HG03520 (cell line): ENCODE data around the gene PERM1.

Experiments used
- ATAC-seq: cut with Tn5 transposase; IDR thresholded peaks from one replicate; pipeline ENCODE4 v1.9.1; 2021; ENCODE audit warnings: mild to moderate bottlenecking, moderate library complexity; ENCODE audit not compliant: unreplicated experiment

The PERM1 gene

DNA sequence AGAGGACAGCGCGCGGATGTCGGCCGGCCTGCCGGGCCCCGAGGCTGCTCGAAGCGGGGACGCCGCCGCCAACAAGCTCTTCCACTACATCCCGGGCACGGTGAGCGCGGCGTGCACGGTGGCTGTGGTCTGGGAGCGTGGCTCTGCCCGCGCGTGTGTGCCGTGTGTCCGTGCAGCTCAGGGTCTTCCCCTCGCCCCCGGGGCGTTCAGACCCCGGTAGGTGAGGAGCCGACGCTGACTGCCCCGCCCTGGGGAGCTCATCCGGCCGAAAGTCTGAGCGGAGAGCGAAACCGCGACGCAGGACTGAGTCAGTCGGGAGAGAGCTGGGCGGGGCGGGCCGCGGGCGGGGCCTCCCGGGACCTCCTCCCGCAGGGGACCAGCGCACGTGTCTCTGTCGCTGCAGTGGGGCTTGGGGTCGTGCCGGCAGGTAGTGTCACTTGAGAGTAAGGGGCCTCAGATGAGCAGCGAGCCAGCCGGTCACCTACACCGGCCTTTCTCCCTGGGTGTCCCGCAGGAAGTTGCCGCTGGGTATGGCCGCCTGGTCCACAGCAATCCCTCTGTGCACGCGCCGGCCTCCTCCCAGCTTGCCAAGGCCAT is 15.1 kb downstream of the PERM1 start:
- ATAC-seq: no peak

DNA sequence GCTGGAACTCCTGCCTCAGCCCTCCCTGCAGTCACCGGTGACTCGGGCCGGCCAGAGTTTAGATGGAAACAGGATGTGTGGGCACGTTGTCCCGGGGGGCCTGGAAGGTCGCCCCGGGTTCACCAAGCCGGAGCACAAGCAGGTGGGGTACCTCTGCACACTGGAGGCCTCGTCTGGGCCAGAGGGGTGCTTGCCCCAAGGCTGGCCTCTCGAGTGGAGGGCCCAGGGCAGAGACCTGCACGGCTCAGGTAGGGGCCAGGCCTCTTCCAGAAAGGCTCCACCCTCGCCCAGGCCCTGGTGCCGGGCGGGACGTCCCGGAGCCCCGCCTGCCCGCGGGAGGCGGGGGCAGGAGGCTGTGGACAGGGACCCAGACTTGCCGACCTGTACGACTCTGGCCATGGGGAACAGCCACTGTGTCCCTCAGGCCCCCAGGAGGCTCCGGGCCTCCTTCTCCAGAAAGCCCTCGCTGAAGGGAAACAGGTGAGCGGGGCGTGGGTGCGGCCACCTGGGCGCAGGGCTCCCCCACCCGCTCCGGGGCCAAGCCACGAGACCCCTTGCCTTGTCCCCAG is 15.7 kb downstream of the PERM1 start, which contains the start of gene PLEKHN1:
Gene PLEKHN1, plus strand, starts transcription at position 348 of the 569 bp plus-strand sequence. Its CDS starts 50 bp downstream, at position 398.
- no peak for ATAC-seq

DNA sequence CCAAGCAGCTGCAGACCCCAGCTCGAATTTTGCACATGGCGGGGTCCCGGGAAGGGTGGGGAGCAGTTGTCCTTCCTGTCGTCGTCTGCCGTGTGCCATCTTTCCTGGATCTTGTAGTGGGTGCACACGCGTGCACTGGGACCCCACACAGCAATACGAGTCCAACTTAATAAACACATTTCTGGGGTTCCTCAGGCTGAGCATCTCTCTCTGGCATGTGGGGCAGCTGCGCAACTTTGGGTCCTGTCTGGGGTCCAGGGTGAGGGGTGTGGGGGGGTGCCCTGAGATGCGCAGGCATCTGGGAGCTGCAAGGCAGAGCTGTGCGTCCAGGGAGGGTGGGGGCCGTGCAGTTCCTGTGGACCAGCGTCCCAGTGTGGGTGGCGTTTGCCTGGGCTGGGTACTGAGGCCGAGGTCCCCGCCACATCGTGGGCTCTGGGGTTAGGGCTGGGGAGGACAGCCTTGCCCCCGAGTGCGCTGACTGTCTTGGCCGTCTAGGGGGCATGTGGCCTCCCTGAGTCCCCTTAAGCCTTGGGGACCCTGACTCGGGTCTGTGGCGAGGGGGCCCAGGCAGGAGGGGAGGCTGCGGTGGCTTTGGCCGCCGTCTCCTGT is 16.3 kb downstream of the PERM1 start:
- ATAC-seq: no peak

DNA sequence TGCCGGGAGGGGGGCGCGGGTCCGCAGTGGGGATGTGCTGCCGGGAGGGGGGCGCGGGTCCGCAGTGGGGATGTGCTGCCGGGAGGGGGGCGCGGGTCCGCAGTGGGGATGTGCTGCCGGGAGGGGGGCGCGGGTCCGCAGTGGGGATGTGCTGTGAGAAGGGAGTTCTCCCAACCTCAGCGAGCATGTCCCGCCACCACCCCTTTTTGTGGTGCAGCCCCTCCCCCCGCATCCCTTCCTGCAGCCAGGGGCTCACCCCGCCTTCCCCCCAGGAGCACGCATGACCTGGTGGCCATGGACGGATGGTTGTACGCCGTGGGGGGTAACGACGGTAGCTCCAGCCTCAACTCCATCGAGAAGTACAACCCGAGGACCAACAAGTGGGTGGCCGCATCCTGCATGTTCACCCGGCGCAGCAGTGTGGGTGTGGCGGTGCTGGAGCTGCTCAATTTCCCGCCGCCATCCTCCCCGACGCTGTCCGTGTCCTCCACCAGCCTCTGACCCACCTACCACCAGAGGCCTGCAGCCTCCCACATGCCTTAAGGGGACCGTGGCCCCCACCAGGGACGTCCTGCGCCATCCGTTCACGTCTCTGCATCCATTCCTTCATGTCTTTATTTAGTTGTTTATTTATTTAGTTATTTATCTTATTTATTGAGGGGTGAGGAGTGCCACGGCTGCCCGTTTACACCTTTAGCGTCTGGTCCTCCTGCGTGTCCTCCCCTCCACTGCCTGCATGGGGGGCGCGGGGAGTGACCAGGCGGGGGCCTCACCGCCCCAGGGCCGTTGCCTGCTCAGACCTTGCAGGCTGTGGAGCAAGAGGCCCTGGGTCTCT is 17.0 kb downstream of the PERM1 start:
- no peak for ATAC-seq

DNA sequence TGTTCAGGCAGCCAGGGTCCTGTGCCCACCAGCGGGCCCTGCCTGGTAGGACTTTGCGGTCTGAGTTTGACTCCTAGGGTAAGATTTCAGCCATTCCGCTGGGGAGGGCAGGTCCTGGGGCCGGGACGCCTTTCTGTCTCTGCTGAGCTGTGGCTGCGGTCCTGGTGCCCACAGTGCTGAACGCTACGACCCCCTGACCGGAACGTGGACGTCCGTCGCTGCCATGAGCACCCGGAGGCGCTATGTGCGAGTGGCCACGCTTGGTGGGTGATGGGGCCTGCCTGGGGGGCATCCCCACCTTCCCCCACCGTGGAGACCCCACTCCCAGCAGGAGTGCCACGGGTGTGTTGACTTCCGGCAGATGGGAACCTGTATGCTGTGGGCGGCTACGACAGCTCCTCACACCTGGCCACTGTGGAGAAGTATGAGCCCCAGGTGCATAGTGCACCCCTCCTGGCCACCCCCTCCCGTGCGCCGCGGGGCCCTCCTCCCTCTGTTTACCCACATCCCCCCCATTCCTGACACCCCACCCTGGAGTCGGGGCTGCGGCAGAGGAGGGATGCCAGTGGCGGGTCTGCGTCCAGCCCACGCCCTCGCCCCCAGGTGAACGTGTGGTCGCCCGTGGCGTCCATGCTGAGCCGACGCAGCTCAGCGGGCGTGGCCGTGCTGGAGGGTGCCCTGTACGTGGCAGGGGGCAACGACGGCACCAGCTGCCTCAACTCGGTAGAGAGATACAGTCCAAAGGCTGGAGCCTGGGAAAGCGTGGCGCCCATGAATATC is 18.0 kb downstream of the PERM1 start:
- ATAC-seq: no peak

DNA sequence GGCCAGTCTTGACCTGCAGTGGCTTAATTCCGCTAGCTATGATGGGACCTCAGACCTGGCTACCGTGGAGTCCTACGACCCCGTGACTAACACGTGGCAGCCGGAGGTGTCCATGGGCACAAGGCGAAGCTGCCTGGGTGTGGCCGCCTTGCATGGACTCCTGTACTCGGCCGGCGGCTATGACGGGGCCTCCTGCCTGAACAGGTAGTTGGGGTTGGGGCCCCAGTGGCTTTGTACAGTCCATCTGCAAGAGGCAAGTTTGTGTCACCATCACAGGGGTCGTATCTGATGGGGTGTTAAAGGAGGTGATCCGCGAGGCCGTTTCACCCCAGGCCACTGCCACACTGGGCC is 18.6 kb downstream of the PERM1 start:
- no peak for ATAC-seq

DNA sequence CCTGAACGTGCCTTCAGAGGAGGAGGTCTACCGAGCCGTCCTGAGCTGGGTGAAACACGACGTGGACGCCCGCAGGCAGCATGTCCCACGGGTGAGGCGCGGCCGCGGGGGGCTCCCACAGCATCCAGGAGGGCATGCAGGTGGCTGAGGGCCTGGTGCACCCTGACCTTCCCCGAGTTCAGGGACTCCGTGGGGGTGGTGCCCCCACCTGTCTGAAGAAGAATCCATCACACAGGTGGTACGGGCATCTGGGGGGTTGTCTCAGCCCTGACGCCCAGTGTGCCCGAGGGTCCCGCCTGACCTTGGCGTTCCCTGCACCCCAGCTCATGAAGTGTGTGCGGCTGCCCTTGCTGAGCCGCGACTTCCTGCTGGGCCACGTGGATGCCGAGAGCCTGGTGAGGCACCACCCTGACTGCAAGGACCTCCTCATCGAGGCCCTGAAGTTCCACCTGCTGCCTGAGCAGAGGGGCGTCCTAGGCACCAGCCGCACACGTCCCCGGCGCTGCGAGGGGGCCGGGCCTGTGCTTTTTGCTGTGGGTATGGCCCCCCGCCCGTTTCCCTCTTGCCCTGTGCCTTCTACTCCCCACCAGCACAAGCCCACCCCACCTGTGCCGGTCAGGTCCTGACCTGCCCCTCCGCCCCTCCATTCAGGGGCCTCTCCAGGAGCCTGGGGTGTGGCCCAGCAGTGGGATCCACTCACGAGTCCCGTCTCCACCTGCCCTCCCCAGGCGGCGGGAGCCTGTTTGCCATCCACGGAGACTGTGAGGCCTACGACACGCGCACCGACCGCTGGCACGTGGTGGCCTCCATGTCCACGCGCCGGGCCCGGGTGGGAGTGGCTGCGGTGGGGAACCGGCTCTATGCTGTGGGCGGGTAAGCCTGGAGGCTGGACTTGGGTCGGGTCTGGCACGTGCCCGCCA is 19.3 kb downstream of the PERM1 start:
- no peak for ATAC-seq

DNA sequence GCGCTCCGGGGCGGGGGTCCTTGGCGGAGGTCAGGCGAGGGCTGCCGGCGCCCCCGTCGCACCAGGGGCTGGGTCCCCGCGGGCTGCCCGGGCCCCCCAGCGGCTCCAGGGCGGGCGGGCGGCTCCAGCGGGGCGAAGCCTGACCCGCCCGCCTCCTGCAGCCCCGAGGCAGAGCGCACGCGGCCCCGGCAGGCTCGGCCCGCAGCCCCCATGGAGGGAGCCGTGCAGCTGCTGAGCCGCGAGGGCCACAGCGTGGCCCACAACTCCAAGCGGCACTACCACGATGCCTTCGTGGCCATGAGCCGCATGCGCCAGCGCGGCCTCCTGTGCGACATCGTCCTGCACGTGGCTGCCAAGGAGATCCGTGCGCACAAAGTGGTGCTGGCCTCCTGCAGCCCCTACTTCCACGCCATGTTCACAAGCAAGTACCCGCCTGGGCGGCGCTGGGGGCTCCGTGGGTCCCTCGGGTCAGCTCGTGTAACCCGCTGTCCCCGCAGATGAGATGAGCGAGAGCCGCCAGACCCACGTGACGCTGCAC is 20.7 kb downstream of the PERM1 start:
- ATAC-seq: no peak

DNA sequence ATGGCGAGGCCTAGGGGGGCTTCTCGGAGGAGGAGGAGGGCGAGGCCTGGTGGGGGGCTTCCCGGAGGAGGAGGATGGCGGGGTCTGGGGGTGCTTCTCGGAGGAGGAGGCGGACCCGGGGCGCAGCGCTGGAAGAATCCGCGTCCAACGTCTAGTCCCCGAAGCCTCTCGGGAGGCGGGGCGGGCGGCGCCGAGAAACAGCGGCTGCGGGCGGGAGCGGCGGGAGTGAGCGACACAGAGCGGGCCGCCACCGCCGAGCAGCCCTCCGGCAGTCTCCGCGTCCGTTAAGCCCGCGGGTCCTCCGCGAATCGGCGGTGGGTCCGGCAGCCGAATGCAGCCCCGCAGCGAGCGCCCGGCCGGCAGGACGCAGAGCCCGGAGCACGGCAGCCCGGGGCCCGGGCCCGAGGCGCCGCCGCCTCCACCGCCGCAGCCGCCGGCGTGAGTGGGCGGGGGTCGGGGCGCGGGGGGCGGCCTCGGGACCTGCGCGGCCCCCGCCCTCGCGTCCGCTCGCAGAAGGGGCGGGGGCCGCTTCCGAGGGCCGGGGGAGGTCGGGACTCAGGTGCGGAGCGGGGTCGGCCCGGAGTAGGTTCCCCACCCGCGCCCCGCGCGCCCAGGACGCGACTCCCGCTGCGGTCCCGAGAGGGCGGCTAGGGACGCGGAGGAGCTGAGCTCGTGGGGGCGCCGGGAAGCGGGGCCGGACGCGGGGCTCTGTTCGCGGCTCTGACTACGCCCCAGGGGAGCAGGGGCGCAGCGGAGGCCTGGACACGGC is 21.3 kb downstream of the PERM1 start, which contains the start of gene KLHL17:
Gene KLHL17, plus strand, starts transcription at position 222 of the 769 bp plus-strand sequence. Its CDS starts 110 bp downstream, at position 332.
- peak; percentile 32 for ATAC-seq

DNA sequence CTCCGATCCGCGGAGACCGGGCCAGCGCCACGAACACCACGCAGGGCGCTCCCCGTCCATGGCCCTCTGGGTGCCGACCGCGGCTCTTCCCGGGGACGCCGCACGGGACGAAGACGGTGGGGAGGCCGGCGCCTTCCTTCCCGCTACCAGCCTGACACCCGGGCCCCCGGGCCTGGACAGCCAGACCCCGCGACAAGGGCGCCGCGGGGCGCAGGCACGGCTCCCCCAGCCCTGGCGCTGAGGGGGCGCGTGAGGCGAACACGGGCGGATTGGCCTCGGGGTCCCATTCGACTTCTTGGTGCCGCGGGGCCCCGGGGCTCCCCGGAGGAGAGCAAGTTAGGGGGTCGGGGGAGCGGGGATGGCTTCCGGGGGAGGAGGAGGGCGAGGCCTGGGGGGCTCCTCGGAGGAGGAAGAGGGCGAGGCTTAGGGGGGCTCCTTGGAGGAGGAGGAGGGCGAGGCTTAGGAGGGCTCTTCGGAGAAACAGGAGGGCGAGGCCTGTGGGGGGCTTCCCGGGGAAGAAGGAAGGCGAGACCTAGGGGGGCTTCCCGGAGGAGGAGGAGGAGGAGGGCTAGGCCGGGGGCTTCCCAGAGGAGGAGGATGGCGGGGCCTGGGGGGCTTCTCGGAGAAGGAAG is 22.0 kb downstream of the PERM1 start:
- ATAC-seq: no peak

DNA sequence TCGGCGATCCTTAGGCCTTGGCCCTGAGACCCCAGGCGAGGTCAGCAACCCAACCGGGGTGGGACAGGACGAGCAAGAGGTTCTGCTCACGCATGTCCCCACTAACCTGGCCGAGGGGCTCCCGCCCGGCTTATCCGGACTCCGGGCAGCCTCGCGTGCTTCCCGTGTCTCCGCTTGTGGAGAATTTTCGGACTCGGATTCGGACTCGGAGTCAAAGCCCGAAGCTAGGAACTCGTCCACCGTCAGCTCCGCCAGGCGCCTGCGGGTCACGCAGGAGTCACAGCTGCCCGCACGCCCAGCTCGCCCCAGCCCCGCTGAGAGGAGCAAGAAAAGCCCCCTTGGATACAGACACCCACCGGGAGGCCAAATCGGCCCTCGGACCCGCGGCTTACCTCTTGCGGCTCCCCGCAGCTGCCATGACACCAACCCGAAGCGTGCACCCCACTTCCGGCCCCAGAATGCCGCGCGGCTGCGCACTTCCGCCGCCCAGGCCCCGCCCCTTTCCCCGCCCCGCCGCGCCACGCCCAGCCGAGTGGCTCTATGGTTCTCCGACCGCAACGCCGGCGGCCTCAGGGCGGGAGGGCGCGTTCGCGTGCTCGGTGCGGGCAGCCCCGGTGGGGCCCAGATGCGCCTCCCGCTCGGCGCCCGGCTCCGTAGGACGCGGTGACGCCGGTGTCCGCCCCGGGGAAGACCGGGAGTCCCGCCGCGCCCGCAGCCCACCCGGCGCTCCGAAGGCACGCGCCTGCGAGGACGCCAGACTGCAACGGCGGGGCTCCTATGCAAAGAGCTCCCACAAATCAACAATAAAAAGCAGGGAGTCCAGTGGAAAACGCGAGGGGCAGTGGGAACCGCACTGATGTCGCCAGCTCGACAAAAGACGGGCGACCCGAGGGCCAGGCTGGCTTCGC is 22.8 kb downstream of the PERM1 start, which contains the start of gene NOC2L:
Gene NOC2L, minus strand, starts transcription at position 434 of the 908 bp plus-strand sequence. Its CDS starts 16 bp downstream, at position 418.
- peak; percentile 56 for ATAC-seq

DNA sequence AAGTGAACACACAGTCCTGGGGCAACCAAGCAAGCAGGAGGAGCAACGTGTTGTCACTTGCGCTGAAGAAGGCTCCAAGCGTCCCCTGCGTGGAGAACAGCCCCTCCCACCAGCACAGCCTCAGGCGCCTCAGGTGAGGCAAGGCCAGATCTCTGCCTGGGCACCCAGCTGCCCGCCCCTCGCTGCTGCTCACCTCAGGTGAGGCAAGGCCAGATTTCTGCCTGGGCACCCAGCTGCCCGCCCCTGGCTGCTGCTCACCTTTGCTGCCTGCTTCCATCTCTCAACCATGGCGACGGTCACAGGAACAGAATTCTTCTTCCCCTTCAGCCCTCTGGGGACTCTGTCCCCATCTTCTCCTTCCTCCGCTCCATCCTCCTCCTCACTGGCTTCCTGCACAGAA is 25.3 kb downstream of the PERM1 start:
- ATAC-seq: no peak

DNA sequence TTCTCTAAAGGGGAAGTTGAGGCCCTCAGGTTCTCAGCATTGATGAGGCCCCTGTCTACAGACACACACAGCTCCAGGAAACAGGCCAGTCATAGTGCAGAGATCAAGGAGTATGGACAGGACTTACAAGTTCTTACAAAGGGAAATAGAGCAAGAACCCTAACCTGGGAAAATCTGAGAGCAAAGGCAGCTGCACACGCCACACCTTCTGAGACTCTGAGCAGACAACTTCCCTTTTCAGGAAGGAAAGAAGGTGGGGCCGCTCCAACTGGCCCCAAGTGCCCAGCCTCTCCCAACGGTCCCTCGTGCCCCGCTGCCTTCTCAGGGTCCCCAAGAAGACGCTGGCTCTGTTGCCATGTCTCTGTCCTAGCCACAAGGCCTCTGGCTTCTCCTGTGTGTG is 26.4 kb downstream of the PERM1 start:
- no peak for ATAC-seq

DNA sequence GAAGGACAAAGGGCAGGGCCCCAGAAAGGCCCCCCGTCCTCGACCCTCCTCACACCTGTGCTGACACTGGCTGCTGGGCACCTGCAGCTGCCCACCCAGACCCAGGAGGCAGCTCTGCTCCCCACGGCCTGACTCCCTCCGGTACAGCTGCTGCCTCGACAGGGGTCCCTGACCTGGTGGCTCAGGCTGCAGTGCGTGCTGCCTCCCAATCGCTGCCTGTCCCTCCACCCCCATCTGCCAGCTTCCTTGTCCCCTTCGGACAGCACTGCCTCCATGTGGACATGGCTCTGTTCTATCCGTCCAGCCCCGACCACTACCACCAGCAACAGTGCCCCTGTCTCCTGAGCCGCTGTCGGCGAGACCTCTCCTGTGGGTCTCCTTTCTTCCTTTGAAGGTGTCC is 27.0 kb downstream of the PERM1 start:
- ATAC-seq: no peak

DNA sequence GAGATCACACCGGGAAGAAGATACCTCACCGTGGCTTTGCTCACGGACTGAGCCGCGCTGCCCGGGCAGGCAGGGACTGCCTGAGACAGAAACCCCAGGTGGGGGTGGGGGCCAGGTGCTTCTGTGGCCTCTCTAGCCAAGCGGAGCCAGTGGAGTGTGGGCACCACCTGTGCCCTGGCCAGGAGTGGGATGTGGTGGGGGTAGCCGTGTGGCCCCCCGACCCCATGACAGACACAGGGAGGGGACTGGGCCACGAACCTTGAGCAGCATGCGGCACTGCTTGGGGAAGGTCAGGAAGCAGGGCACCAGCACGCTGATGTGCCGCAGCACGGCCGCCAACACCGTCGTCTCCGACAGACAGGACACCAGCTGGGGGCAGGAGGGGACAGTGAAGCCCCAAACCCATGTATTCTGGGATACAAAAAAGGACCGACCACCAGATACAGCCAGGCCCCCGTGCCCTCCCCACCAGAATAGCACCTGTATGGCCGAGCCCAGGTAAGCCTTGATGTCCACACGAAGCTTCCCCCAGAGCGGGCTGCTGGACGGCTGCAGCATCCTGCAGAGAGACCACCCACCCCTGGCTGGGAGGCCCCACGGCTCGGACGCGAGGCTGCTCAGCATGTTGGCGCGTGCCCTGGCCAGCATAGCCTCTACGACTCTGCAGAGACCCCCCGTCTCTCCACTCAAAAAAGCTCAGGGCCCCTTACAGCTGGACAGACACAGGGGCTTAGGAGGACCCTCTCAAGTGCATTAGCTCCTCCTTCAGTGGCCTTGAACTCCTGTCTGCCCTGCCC is 28.2 kb downstream of the PERM1 start:
- no peak for ATAC-seq

DNA sequence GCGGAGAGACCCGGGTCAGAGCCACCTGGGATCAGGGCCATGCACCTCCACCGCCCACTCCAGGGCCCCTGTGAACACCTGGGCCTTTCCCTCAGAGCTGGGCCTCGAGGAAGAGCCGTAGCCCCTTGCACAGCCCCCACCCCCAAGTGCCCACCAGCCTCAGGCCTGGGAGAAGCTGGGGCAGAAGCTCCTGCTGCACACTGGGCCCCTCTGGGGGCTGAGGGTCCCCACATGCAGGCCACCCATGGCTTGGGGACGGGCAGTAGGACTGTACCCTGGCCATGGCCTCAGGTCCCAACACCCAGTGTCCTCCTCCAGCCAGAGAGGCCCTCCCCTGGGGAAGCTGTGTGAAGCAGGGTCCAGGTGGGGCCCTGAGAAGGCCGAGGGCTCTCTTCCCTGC is 29.3 kb downstream of the PERM1 start:
- no peak for ATAC-seq
